Adrenal gland (tissue), 12 donors: ENCODE measurements around the gene DNASE1L2. TPM values are rescaled to one million over a fixed set of nuclear protein-coding genes. Genes with fewer than 3 reads are reported as not detected.

ENCODE experiments used
- DNase-seq, 7 donors: peaks; one replicate each; pipeline ENCODE4 v3.0.0-alpha.2; 2019 to 2020
- H3K27ac ChIP-seq, 5 donors: fragments of 200-600 bp; sonication (generic) in 4 of 5; 1 replicate in 3 of 5; 2 replicates in 2 of 5; pipeline versions ENCODE4 v1.5.1 to v1.8.0; 2016 to 2020; ENCODE audit warnings: mild to moderate bottlenecking in 1 of 5
- H3K27me3 ChIP-seq: fragments of 200-600 bp; 2 replicates; pipeline ENCODE4 v1.8.0; 2021
- H3K36me3 ChIP-seq, 2 donors: fragments of 200-600 bp; replicated peaks in 1 of 2; 1 replicate in 1 of 2; 2 replicates in 1 of 2; pipeline versions ENCODE4 v1.5.1 to v1.8.0; 2018 to 2022
- H3K4me1 ChIP-seq, 2 donors: fragments of 200-600 bp; replicated peaks in 1 of 2; 1 replicate in 1 of 2; 2 replicates in 1 of 2; pipeline versions ENCODE4 v1.5.1 to v1.8.0; 2018 to 2021
- H3K4me3 ChIP-seq, 4 donors: fragments of 200-600 bp; sonication (generic) in 3 of 4; one replicate each; pipeline ENCODE4 v1.5.1; 2016 to 2018
- H3K9me3 ChIP-seq, 3 donors: fragments of 200-600 bp; sonication (generic) in 1 of 3; replicated peaks in 1 of 3; 1 replicate in 2 of 3; 2 replicates in 1 of 3; pipeline versions ENCODE4 v1.5.1 to v1.8.0; 2016 to 2021
- CTCF ChIP-seq, 6 experiments: fragments of 450-650 bp in 4 of 6; fragments of 200-600 bp in 2 of 6; sonication (generic) in 1 of 6; IDR thresholded peaks; 1 replicate in 5 of 6; 2 replicates in 1 of 6; pipeline versions ENCODE4 v1.5.1 to v1.8.0; 2016 to 2021; ENCODE audit warnings: antibody characterized with exemption in 6 of 6, mild to moderate bottlenecking in 2 of 6, moderate library complexity in 1 of 6
- POLR2A ChIP-seq, 2 donors: fragments of 450-650 bp; IDR thresholded peaks; one replicate each; pipeline ENCODE4 v1.6.1; 2017; ENCODE audit warnings: antibody characterized with exemption in 2 of 2, mild to moderate bottlenecking in 2 of 2, moderate library complexity in 1 of 2
- WGBS, 4 donors: extraction: QIAGEN DNeasy Blood & Tissue Kit in 2 of 4; methylation state at CpG; one replicate each; pipeline versions ENCODE4 v1.1.5 to v1.1.7; 2013 to 2017; 5-methylcytosine and 5-hydroxymethylcytosine counted together
- intact Hi-C, 2 donors: fragments of 100-400 bp; cut with DNase I; formaldehyde crosslinking; loops; one replicate each; pipeline versions ENCODE4 v1.14.1 to v1.15.0; 2022 to 2023
- polyA plus RNA-seq, 3 donors: library from polyadenylated mRNA; stranded (reverse); fragments of 200-250 nt in 2 of 3; fragments of 350-450 nt in 1 of 3; fragmentation: Illumina TruSeq in 1 of 3; extraction: RNeasy Lipid Tissue Mini Kit (QIAGEN cat#74804) in 1 of 3; gene quantifications; one replicate each; pipeline ENCODE4 v1.2.3, GENCODE V29; 2013 to 2014
- total RNA-seq, 9 donors: library from RNA; depleted of rRNA in 4 of 9; stranded (reverse); fragments of >200 nt in 4 of 9; fragments of 120-200 nt in 1 of 9; fragmentation: NEBNext Ultra II Directional in 1 of 9; extraction: Animal tissue kit (Norgen Biotek cat#: 25700) in 1 of 9; gene quantifications; one replicate each; pipeline versions ENCODE4 v1.1.0 to v1.2.4, GENCODE V29; 2013 to 2023
- donor health status: healthy with polysubstance abuse.
- donor health status: Bipolar disorder and iron deficiency.
- donor health status: DM: yes; HTN: yes; CAD: no.
- donor health status: DM: no; HTN: no; CAD: no.
- donor health status: DM: no; HTN: no; CAD: no.
- donor health status: DM: yes; HTN: yes; CAD: no.

The DNASE1L2 gene
- total and polyA plus RNA-seq, 12 donors = 0.25 to 6.0 (median 0.89) TPM; not detected in 2

- no peaks in the 10 kb centered on the region for H3K27me3 ChIP-seq
- peaks cover 0 to 16% of the 10 kb centered on the region in 2 donors for H3K36me3 ChIP-seq
- peak; percentile 90 to 96 for TF ChIP-seq POLR2A (IDR thresholded peaks at IDR 0.05)
- TF ChIP-seq CTCF (IDR thresholded peaks at IDR 0.05) = peak in 1 of 6 experiments; percentile 2
- H3K4me1 ChIP-seq = peaks cover 13 to 29% of the 10 kb centered on the region in 2 donors
- H3K9me3 ChIP-seq = no peaks in the 10 kb centered on the region
- peak within 1 kb of the TSS; percentile 46 to 99 (median 94) for H3K27ac ChIP-seq
- H3K4me3 ChIP-seq = peak within 1 kb of the TSS; percentile 17 to 77 (median 50)
- DNase-seq = peak; percentile 96 to 97 (median 97)
- intact Hi-C loops = no loop called here
- WGBS, 4 donors = 1 to 3% (median 1%) methylated on average over 7 to 88 of the region's 88 CpGs
Observed at GRCh38 chr16:2267913-2268666, 31.8 kb downstream of the DNASE1L2 start, which contains the start of gene RNPS1. Gene RNPS1, minus strand, starts transcription at chr16:2268126. Its CDS starts 3,483 bp downstream, at chr16:2264643.

- intact Hi-C loops = no loop called here
- WGBS, 4 donors = 77 to 87% (median 85%) methylated on average over 5 to 9 of the region's 9 CpGs
Observed at GRCh38 chr16:2270070-2270462, 33.8 kb downstream of the DNASE1L2 start.

GRCh38 chr16:2270588-2271470 lies 34.6 kb downstream of the DNASE1L2 start:
- Histone ChIP-seq H3K36me3 (peaks cover 0 to under 1% of the 10 kb centered on the region in 2 donors), H3K27me3 (no peaks in the 10 kb centered on the region), H3K4me1 (peaks cover 13 to 22% of the 10 kb centered on the region in 2 donors), H3K27ac (no peak overlapping the region), H3K4me3 (no peak overlapping the region), H3K9me3 (no peaks in the 10 kb centered on the region)
- WGBS, 4 donors = 80 to 92% (median 83%) methylated on average over 6 to 15 of the region's 15 CpGs
- intact Hi-C loops = no loop called here
- TF ChIP-seq POLR2A (IDR thresholded peaks at IDR 0.05) (no peak), CTCF (IDR thresholded peaks at IDR 0.05) (no peak)
- DNase-seq = no peak

More at GRCh38 chr16:2270070-2270462, 33.8 kb downstream of the DNASE1L2 start:
- DNase-seq = no peak
- H3K27me3 ChIP-seq = no peaks in the 10 kb centered on the region
- TF ChIP-seq POLR2A (IDR thresholded peaks at IDR 0.05) (no peak), CTCF (IDR thresholded peaks at IDR 0.05) (no peak)
- no peaks in the 10 kb centered on the region for H3K9me3 ChIP-seq
- peaks cover 0 to 3% of the 10 kb centered on the region in 2 donors for H3K36me3 ChIP-seq
- H3K27ac ChIP-seq = no peak overlapping the region
- H3K4me3 ChIP-seq = no peak overlapping the region
- peaks cover 13 to 27% of the 10 kb centered on the region in 2 donors for H3K4me1 ChIP-seq
